Myocyte (in vitro differentiated cells): ENCODE data around the gene KRTAP20-2. TPM values are rescaled to one million over a fixed set of nuclear protein-coding genes. Genes with fewer than 3 reads are reported as not detected.

Source experiments
- DNase-seq: peaks from one replicate; pipeline ENCODE4 v3.0.0-alpha.2; 2012; ENCODE audit warnings: low read depth
- polyA plus RNA-seq: library from polyadenylated mRNA; unstranded; fragments of >200 nt; gene quantifications from one replicate; pipeline ENCODE4 v1.2.1, GENCODE V29; 2012; ENCODE audit warnings: missing spikeins
- total RNA-seq: library from RNA; depleted of rRNA; stranded (reverse); fragments of >200 nt; gene quantifications from 2 replicates; pipeline ENCODE4 v1.2.3, GENCODE V29; 2014

Gene KRTAP20-2
- total RNA-seq = not detected in 2 replicates
- polyA plus RNA-seq = not detected

GRCh38 chr21:30634906-30635305, at the start of gene KRTAP20-2:
Gene KRTAP20-2 (plus strand): TSS chr21:30635206. CDS start chr21:30635264, 58 bp downstream.
- no peak for DNase-seq

- no peak for DNase-seq
Observed at GRCh38 chr21:30590297-30590696, 44.7 kb upstream of the KRTAP20-2 start, which contains the start of gene KRTAP22-2. Gene KRTAP22-2 (minus strand): TSS chr21:30590397.

- DNase-seq = no peak
Observed at GRCh38 chr21:30592140-30592539, 42.9 kb upstream of the KRTAP20-2 start, which contains the start of gene KRTAP6-3. Gene KRTAP6-3 (plus strand): TSS chr21:30592440. CDS start chr21:30592446, 6 bp downstream.

GRCh38 chr21:30598802-30599201, 36.2 kb upstream of the KRTAP20-2 start, which contains the start of gene KRTAP6-2:
Gene KRTAP6-2 (minus strand): TSS chr21:30598902. CDS start chr21:30598874, 28 bp downstream.
- DNase-seq = no peak

GRCh38 chr21:30600787-30601186, 34.2 kb upstream of the KRTAP20-2 start, which contains the start of gene KRTAP22-1:
Gene KRTAP22-1 (plus strand): TSS chr21:30601087.
- DNase-seq = no peak

- DNase-seq = no peak
Observed at GRCh38 chr21:30605968-30606367, 29.0 kb upstream of the KRTAP20-2 start.

GRCh38 chr21:30612132-30612531, 22.9 kb upstream of the KRTAP20-2 start:
- no peak for DNase-seq

GRCh38 chr21:30613836-30614235, 21.2 kb upstream of the KRTAP20-2 start, which contains the start of gene KRTAP6-1:
Gene KRTAP6-1 (minus strand): TSS chr21:30613930. CDS start chr21:30613904, 26 bp downstream.
- no peak for DNase-seq

GRCh38 chr21:30615199-30615598, 19.8 kb upstream of the KRTAP20-2 start:
- DNase-seq = no peak

- no peak for DNase-seq
Observed at GRCh38 chr21:30616125-30616524, 18.9 kb upstream of the KRTAP20-2 start, which contains the start of gene KRTAP20-1. Gene KRTAP20-1 (plus strand): TSS chr21:30616425. CDS start chr21:30616455, 30 bp downstream.

- DNase-seq = no peak
Observed at GRCh38 chr21:30620080-30620479, 14.9 kb upstream of the KRTAP20-2 start.

- DNase-seq = no peak
Observed at GRCh38 chr21:30620522-30620921, 14.5 kb upstream of the KRTAP20-2 start, which contains the start of gene KRTAP20-4. Gene KRTAP20-4 (plus strand): TSS chr21:30620627.

GRCh38 chr21:30623362-30623761, 11.6 kb upstream of the KRTAP20-2 start:
- no peak for DNase-seq

GRCh38 chr21:30625449-30626165, 9.4 kb upstream of the KRTAP20-2 start:
- no peak for DNase-seq

- DNase-seq = no peak
Observed at GRCh38 chr21:30628109-30628508, 6.9 kb upstream of the KRTAP20-2 start.

GRCh38 chr21:30629200-30629599, 5.8 kb upstream of the KRTAP20-2 start:
- no peak for DNase-seq

GRCh38 chr21:30638686-30639085, 3.7 kb downstream of the KRTAP20-2 start:
- no peak for DNase-seq

- no peak for DNase-seq
Observed at GRCh38 chr21:30642564-30642963, 7.6 kb downstream of the KRTAP20-2 start, which contains the start of gene KRTAP20-3. Gene KRTAP20-3 (plus strand): TSS chr21:30642864.

- no peak for DNase-seq
Observed at GRCh38 chr21:30646904-30647414, 12.0 kb downstream of the KRTAP20-2 start.

GRCh38 chr21:30652891-30653290, 17.9 kb downstream of the KRTAP20-2 start:
- no peak for DNase-seq

- no peak for DNase-seq
Observed at GRCh38 chr21:30668776-30669175, 33.8 kb downstream of the KRTAP20-2 start.

- no peak for DNase-seq
Observed at GRCh38 chr21:30672985-30673650, 38.1 kb downstream of the KRTAP20-2 start.
